ENCODE data around the gene USE1.

Gene USE1

GRCh38 chr19:17225053-17225452, 9.9 kb downstream of the USE1 start:
- Histone ChIP-seq H3K4me3 (replicated peaks; ENCODE audit: low read depth, low read length) (no peak overlapping the region), H3K36me3 (ENCODE audit: control insufficient read depth, insufficient read depth, low read length) (peaks cover 1% of the 10 kb centered on the region), H3K27me3 (replicated peaks; ENCODE audit: control insufficient read depth, insufficient read depth, low read length) (no peaks in the 10 kb centered on the region)
- no peak for TF ChIP-seq CTCF (IDR thresholded peaks at IDR 0.05; ENCODE audit: insufficient read depth, low read length, poor library complexity, severe bottlenecking)
- DNase-seq (ENCODE audit: extremely low read depth, insufficient read length): no peak

GRCh38 chr19:17226002-17226933, 11.1 kb downstream of the USE1 start, which contains the start of gene OCEL1:
Gene OCEL1, plus strand, starts transcription at chr19:17226226. Its CDS starts 22 bp downstream, at chr19:17226248.
- Histone ChIP-seq H3K27me3 (replicated peaks; ENCODE audit: control insufficient read depth, insufficient read depth, low read length) (no peaks in the 10 kb centered on the region), H3K36me3 (ENCODE audit: control insufficient read depth, insufficient read depth, low read length) (peaks cover 1% of the 10 kb centered on the region), H3K4me3 (replicated peaks; ENCODE audit: low read depth, low read length) (peak within 1 kb of the TSS; percentile 80)
- peak; percentile 98 for DNase-seq (ENCODE audit: extremely low read depth, insufficient read length)
- peak; percentile 6 for TF ChIP-seq CTCF (IDR thresholded peaks at IDR 0.05; ENCODE audit: insufficient read depth, low read length, poor library complexity, severe bottlenecking)

DNA sequence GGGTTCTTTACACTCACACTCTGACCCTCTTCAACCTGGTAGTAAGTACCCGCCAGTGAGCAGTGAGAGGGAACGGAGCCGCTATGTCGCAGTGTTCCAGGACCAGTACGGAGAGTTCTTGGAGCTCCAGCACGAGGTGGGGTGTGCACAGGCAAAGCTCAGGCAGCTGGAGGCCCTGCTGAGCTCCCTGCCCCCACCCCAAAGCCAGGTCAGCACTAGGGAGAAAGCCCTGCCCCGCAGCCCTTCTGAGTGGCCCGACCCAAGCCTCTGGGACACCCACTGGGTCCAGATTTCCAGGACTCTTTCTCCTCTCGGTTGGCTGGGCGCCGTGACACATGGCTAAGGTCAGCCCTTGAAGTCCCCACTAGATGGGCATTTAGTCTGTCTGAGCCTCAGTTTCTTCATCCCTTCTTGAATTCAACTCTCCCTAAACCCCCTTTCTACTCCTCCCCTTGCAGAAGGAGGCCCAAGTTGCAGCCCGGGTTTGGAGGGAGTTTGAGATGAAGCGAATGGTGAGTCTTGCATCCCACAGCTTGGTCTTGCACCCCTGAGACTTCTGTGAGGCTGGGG, 12.7 kb downstream of the USE1 start:
- no peak for TF ChIP-seq CTCF (IDR thresholded peaks at IDR 0.05; ENCODE audit: insufficient read depth, low read length, poor library complexity, severe bottlenecking)
- Histone ChIP-seq H3K27me3 (replicated peaks; ENCODE audit: control insufficient read depth, insufficient read depth, low read length) (no peaks in the 10 kb centered on the region), H3K36me3 (ENCODE audit: control insufficient read depth, insufficient read depth, low read length) (peaks cover 1% of the 10 kb centered on the region), H3K4me3 (replicated peaks; ENCODE audit: low read depth, low read length) (no peak overlapping the region)
- no peak for DNase-seq (ENCODE audit: extremely low read depth, insufficient read length)

DNA sequence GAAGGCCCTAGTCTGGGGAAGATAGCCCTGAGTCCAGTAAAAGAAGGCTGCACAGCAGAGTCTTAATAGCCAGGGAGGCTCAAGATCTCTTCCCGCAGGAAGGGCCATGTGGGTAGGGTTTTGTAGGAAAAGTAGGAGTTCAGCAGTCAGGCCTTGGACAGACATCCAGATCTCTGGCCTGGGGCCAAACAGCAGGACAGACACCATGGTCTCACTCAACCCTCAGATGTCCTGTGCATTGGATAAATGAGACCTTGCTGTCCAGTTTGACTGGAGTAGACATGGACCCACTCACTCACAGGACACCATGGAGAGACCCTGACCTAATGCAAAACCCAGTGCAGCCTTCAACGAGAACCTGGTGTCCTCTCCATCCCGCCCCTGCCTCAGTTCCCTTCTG, 14.7 kb downstream of the USE1 start:
- no peak for TF ChIP-seq CTCF (IDR thresholded peaks at IDR 0.05; ENCODE audit: insufficient read depth, low read length, poor library complexity, severe bottlenecking)
- Histone ChIP-seq H3K4me3 (replicated peaks; ENCODE audit: low read depth, low read length) (no peak overlapping the region), H3K27me3 (replicated peaks; ENCODE audit: control insufficient read depth, insufficient read depth, low read length) (no peaks in the 10 kb centered on the region), H3K36me3 (ENCODE audit: control insufficient read depth, insufficient read depth, low read length) (peaks cover 1% of the 10 kb centered on the region)
- DNase-seq (ENCODE audit: extremely low read depth, insufficient read length): no peak

GRCh38 chr19:17232258-17232657, 17.1 kb downstream of the USE1 start:
- DNase-seq (ENCODE audit: extremely low read depth, insufficient read length): no peak
- Histone ChIP-seq H3K27me3 (replicated peaks; ENCODE audit: control insufficient read depth, insufficient read depth, low read length) (no peaks in the 10 kb centered on the region), H3K36me3 (ENCODE audit: control insufficient read depth, insufficient read depth, low read length) (peaks cover 1% of the 10 kb centered on the region), H3K4me3 (replicated peaks; ENCODE audit: low read depth, low read length) (no peak overlapping the region)
- no peak for TF ChIP-seq CTCF (IDR thresholded peaks at IDR 0.05; ENCODE audit: insufficient read depth, low read length, poor library complexity, severe bottlenecking)

Data from GM06990 (cell line).